Nephron progenitor cell (in vitro differentiated cells): ENCODE measurements around the gene POU2F2.

Experiments
- DNase-seq: peaks from one replicate; pipeline ENCODE4 v3.0.0; 2021
- H3K27ac Mint-ChIP-seq: 2 replicates; pipeline ENCODE4 v1.8.0; 2021; ENCODE audit warnings: mild to moderate bottlenecking, moderate library complexity, mixed read lengths
- H3K27me3 Mint-ChIP-seq: 2 replicates; pipeline ENCODE4 v1.8.0; 2021; ENCODE audit warnings: mild to moderate bottlenecking, low read depth, mixed read lengths; ENCODE audit not compliant: poor library complexity
- H3K36me3 Mint-ChIP-seq: 2 replicates; pipeline ENCODE4 v1.8.0; 2021; ENCODE audit warnings: low read depth, mixed read lengths
- H3K4me1 Mint-ChIP-seq: 2 replicates; pipeline ENCODE4 v1.8.0; 2021; ENCODE audit warnings: mixed read lengths
- H3K4me3 Mint-ChIP-seq: 2 replicates; pipeline ENCODE4 v1.8.0; 2021; ENCODE audit warnings: mild to moderate bottlenecking, moderate library complexity, mixed read lengths
- H3K9me3 Mint-ChIP-seq: 2 replicates; pipeline ENCODE4 v1.8.0; 2021; ENCODE audit warnings: mild to moderate bottlenecking, moderate library complexity, mixed read lengths
- TF ChIP-seq, protein P1 (sequence below): fragments of 200-600 bp; sonication (generic); IDR thresholded peaks from 2 replicates; pipeline ENCODE4 v1.5.0; 2021; ENCODE audit warnings: antibody characterized with exemption

The POU2F2 gene

DNA sequence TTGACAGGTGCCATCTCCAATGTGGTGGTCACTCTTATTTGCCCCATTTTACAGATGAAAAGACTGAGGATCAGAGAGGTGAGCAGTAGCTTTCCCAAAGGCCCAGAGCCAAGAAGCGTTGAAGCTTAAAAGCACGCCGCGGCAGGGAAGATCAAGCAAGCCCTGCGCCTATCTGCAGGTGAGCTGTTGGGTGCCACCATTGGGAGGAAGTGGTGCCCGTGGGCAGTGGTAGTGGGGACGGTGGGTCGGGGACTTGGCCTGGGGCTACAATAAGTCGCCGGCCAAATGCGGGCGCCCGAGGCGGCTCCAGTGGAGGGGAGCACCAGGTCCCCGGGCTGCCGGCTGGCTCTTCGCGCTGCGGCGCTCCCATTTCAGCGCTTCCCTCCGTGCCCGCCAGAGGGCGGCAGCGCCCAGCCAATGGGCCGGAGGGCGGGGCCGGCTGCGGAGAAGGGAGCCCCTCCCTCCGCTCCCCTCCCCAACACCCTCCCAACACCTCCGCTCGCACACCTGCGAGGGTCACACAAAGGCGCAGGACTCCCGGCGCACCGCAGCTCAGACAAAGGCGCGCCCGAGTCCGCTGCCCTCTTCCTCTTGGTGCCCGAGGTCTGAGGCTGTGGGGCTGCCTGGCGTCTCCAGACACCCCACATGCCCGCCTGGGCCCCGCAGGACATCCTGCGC, 744 bp upstream of the POU2F2 start:
- peaks cover 81% of the 10 kb centered on the region for H3K27me3 Mint-ChIP-seq
- H3K9me3 Mint-ChIP-seq, result no peaks in the 10 kb centered on the region
- peak; percentile 87 for DNase-seq
- TF ChIP-seq, protein P1, sequence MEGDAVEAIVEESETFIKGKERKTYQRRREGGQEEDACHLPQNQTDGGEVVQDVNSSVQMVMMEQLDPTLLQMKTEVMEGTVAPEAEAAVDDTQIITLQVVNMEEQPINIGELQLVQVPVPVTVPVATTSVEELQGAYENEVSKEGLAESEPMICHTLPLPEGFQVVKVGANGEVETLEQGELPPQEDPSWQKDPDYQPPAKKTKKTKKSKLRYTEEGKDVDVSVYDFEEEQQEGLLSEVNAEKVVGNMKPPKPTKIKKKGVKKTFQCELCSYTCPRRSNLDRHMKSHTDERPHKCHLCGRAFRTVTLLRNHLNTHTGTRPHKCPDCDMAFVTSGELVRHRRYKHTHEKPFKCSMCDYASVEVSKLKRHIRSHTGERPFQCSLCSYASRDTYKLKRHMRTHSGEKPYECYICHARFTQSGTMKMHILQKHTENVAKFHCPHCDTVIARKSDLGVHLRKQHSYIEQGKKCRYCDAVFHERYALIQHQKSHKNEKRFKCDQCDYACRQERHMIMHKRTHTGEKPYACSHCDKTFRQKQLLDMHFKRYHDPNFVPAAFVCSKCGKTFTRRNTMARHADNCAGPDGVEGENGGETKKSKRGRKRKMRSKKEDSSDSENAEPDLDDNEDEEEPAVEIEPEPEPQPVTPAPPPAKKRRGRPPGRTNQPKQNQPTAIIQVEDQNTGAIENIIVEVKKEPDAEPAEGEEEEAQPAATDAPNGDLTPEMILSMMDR, result peak; percentile 97
- peaks cover 25% of the 10 kb centered on the region for H3K4me1 Mint-ChIP-seq
- no peaks in the 10 kb centered on the region for H3K36me3 Mint-ChIP-seq
- no peak overlapping the region for H3K27ac Mint-ChIP-seq
- peak overlapping the region; percentile 66 for H3K4me3 Mint-ChIP-seq

GRCh38 chr19:42131149-42132029, 857 bp downstream of the POU2F2 start:
- TF ChIP-seq, protein P1, result no peak
- no peaks in the 10 kb centered on the region for H3K36me3 Mint-ChIP-seq
- no peak for DNase-seq
- no peaks in the 10 kb centered on the region for H3K9me3 Mint-ChIP-seq
- H3K4me1 Mint-ChIP-seq, result peaks cover 25% of the 10 kb centered on the region
- H3K27me3 Mint-ChIP-seq, result peaks cover 79% of the 10 kb centered on the region
- no peak overlapping the region for H3K27ac Mint-ChIP-seq
- H3K4me3 Mint-ChIP-seq, result peak overlapping the region; percentile 55

DNA sequence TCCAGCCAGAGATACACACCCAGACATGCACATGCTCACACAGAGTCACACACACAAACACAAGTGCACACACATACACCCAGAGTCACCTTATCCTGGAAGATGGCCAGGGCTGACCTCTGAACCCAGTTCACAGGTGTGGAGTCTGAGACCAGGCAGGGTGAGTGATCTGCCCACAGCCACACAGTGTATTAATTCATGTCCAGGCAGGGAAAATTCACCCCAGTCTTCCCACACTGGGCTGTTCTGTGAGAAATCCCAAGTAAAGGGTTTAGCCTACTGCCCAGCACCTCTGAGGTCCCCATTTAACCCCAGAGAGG, 2.0 kb downstream of the POU2F2 start:
- no peak overlapping the region for H3K27ac Mint-ChIP-seq
- H3K4me1 Mint-ChIP-seq, result peaks cover 25% of the 10 kb centered on the region
- no peaks in the 10 kb centered on the region for H3K9me3 Mint-ChIP-seq
- no peak for DNase-seq
- peaks cover 82% of the 10 kb centered on the region for H3K27me3 Mint-ChIP-seq
- H3K4me3 Mint-ChIP-seq, result no peak overlapping the region
- TF ChIP-seq, protein P1, result no peak
- H3K36me3 Mint-ChIP-seq, result no peaks in the 10 kb centered on the region

DNA sequence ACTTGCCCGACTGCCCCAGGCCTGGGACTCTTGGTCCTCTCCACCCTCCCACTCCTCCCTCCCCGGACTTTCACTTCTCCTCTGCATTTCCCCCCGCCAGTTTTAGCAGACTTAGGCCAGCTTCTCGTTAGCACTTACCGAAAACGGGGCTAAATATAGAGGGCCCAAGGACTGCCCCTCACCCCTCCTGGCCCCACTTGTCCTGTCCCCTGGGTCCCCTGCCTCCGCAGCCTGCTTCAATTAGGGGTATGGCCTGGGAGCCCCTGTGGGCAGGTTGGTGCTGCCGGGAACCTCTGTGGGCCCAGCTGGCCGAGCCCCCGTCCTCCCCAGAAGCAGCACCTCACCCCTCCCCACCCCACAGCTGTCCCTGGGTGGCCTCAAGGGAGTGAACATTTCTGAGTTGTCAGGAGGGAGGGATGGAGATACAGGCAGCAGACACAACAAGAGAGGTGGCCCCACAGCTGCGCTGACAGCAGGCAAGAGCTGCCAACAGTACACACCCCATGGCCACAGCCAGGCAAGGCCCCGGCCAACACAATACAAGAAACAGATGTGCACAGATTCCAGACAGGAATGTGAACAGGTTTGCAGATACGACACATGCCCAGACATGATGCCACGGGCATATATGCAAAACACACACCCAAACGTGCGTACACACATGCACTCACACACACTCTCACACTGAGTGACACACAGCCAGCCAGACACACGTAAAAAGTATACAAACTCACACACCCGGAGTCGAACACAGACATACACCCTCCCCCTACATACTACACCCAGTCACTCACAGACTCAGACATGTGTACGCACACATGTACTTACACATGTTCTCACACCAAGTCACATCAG, 2.6 kb downstream of the POU2F2 start:
- no peak overlapping the region for H3K4me3 Mint-ChIP-seq
- peaks cover 25% of the 10 kb centered on the region for H3K4me1 Mint-ChIP-seq
- no peak overlapping the region for H3K27ac Mint-ChIP-seq
- peaks cover 83% of the 10 kb centered on the region for H3K27me3 Mint-ChIP-seq
- H3K9me3 Mint-ChIP-seq, result peaks cover under 1% of the 10 kb centered on the region
- no peak for DNase-seq
- H3K36me3 Mint-ChIP-seq, result no peaks in the 10 kb centered on the region
- TF ChIP-seq, protein P1, result no peak

DNA sequence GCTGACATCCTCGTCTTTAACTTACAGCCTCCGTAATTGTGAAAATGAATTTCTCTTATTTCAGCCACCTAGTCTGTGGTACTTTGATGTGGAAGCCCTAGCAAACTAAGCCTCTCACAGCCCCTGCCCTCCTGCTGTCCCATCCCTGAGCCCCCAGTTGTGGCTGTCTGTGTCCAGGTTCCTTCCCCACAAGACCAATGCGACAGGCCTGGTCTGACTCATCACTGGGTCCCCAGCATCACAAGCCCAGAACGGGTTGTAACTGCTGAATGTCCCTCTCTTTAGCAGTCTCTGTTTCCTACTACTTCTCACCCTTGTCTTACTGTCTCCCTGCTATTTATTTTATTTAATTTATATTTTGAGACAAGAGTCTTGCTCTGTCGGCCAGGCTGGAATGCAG, 5.7 kb downstream of the POU2F2 start:
- TF ChIP-seq, protein P1, result no peak
- Mint-ChIP-seq H3K4me1 (peaks cover 3% of the 10 kb centered on the region), H3K27me3 (peaks cover 77% of the 10 kb centered on the region), H3K27ac (no peak overlapping the region), H3K9me3 (peaks cover 4% of the 10 kb centered on the region), H3K4me3 (no peak overlapping the region), H3K36me3 (no peaks in the 10 kb centered on the region)
- no peak for DNase-seq
